NCI-H187 treated with DMSO at 0.1 percent for 48 hours (cell line): ENCODE data around the gene SLC7A6.

ENCODE experiments used
- DNase-seq: peaks from one replicate; lab custom pipeline; 2025; lab: John Stamatoyannopoulos, UW

Gene SLC7A6

GRCh38 chr16:68264128-68265077 is at the start of gene SLC7A6:
Gene SLC7A6, plus strand, starts transcription at chr16:68264526. Its CDS starts 10,201 bp downstream, at chr16:68274727.
- DNase-seq: no peak

GRCh38 chr16:68214726-68215125 is 49.6 kb upstream of the SLC7A6 start:
- no peak for DNase-seq

- DNase-seq: no peak
These were observed 49.0 kb upstream of the SLC7A6 start for GRCh38 chr16:68215302-68215701.

- DNase-seq: no peak
These were observed 48.1 kb upstream of the SLC7A6 start for GRCh38 chr16:68216240-68216639.

- no peak for DNase-seq
These were observed 46.8 kb upstream of the SLC7A6 start for GRCh38 chr16:68217506-68217905.

GRCh38 chr16:68219725-68220351 is 44.5 kb upstream of the SLC7A6 start:
- no peak for DNase-seq

GRCh38 chr16:68223072-68223471 is 41.3 kb upstream of the SLC7A6 start:
- DNase-seq: no peak

- DNase-seq: no peak
These were observed 38.2 kb upstream of the SLC7A6 start for GRCh38 chr16:68226116-68226515.

GRCh38 chr16:68227183-68227793 is 37.0 kb upstream of the SLC7A6 start:
- DNase-seq: no peak

GRCh38 chr16:68227850-68228553 is 36.3 kb upstream of the SLC7A6 start:
- no peak for DNase-seq

GRCh38 chr16:68228652-68229051 is 35.7 kb upstream of the SLC7A6 start:
- DNase-seq: no peak

- no peak for DNase-seq
These were observed 34.7 kb upstream of the SLC7A6 start for GRCh38 chr16:68229431-68230175.

- no peak for DNase-seq
These were observed 34.2 kb upstream of the SLC7A6 start for GRCh38 chr16:68230176-68230571.

- DNase-seq: no peak
These were observed 33.4 kb upstream of the SLC7A6 start for GRCh38 chr16:68230956-68231355.

- DNase-seq: no peak
These were observed 32.8 kb upstream of the SLC7A6 start for GRCh38 chr16:68231384-68232136.

GRCh38 chr16:68232335-68232734 is 32.0 kb upstream of the SLC7A6 start:
- no peak for DNase-seq

GRCh38 chr16:68233085-68233834 is 31.1 kb upstream of the SLC7A6 start:
- no peak for DNase-seq

GRCh38 chr16:68233835-68234187 is 30.5 kb upstream of the SLC7A6 start:
- no peak for DNase-seq

- DNase-seq: no peak
These were observed 29.9 kb upstream of the SLC7A6 start for GRCh38 chr16:68234188-68235107.
